H1 (cell line): ENCODE results near the gene NFX1. TPM values are rescaled to one million over a fixed set of nuclear protein-coding genes. Genes with fewer than 3 reads are reported as not detected.

ENCODE experiments used
- CTCF ChIA-PET: fragments of 300-600 bp; sonication (Branson Sonifier 250); formaldehyde crosslinking; loops from one replicate; lab custom pipeline; 2021; ENCODE audit not compliant: partially characterized antibody; lab: Charles Lee
- POLR2A ChIA-PET: fragments of 300-600 bp; sonication (Branson Sonifier 250); formaldehyde crosslinking; loops from one replicate; lab custom pipeline; 2021; ENCODE audit warnings: inconsistent platforms; ENCODE audit not compliant: partially characterized antibody; lab: Charles Lee
- DNase-seq, 2 experiments: peaks; one replicate each; pipeline versions ENCODE4 v3.0.0 to v3.0.0-alpha.2; 2010 to 2022; ENCODE audit warnings: low spot score in 2 of 2, low read depth in 1 of 2, mixed read lengths in 1 of 2
- FAIRE-seq: peaks from 2 replicates; lab custom pipeline; 2011; peaks lifted over from hg19 to GRCh38; lab: Jason Lieb, UNC
- H2AFZ ChIP-seq: 2 replicates; pipeline ENCODE4 v1.8.1; 2012; ENCODE audit warnings: low read length, inconsistent platforms
- H2AK5ac ChIP-seq: 2 replicates; pipeline ENCODE4 v1.6.1; 2013; ENCODE audit warnings: low read depth, low read length
- H2BK120ac ChIP-seq: replicated peaks from 2 replicates; pipeline ENCODE3; 2013; ENCODE audit warnings: low read depth, low read length, inconsistent platforms
- H2BK12ac ChIP-seq: 2 replicates; pipeline ENCODE4 v1.6.1; 2013; ENCODE audit warnings: low read depth, low read length
- H2BK15ac ChIP-seq: 2 replicates; pipeline ENCODE4 v1.6.1; 2013; ENCODE audit warnings: low read length
- H2BK20ac ChIP-seq: 2 replicates; pipeline ENCODE4 v1.6.1; 2013; ENCODE audit warnings: low read length
- H2BK5ac ChIP-seq: 2 replicates; pipeline ENCODE4 v1.6.1; 2013; ENCODE audit warnings: low read depth, low read length
- H3K14ac ChIP-seq: 2 replicates; pipeline ENCODE4 v1.6.1; 2013; ENCODE audit warnings: inconsistent platforms; ENCODE audit not compliant: insufficient read length
- H3K18ac ChIP-seq: 2 replicates; pipeline ENCODE4 v1.6.1; 2013; ENCODE audit warnings: low read length; ENCODE audit errors: extremely low read depth
- H3K23ac ChIP-seq: 2 replicates; pipeline ENCODE4 v1.6.1; 2013; ENCODE audit warnings: inconsistent platforms; ENCODE audit not compliant: insufficient read length
- H3K23me2 ChIP-seq: 2 replicates; pipeline ENCODE4 v1.6.1; 2013; ENCODE audit warnings: low read depth, low read length
- H3K27ac ChIP-seq: 2 replicates; pipeline ENCODE4 v1.6.1; 2011; ENCODE audit warnings: low read depth, low read length, inconsistent platforms
- H3K27me3 ChIP-seq, 4 experiments: replicated peaks in 1 of 4; 1 replicate in 1 of 4; 2 replicates in 3 of 4; pipeline versions ENCODE4 v1.6.1 to v1.8.1; 2011 to 2013; ENCODE audit warnings: low read length in 3 of 4, mild to moderate bottlenecking in 3 of 4, inconsistent platforms in 2 of 4, mixed read lengths in 2 of 4, moderate library complexity in 1 of 4; ENCODE audit not compliant: control insufficient read depth in 3 of 4, insufficient read depth in 3 of 4; ENCODE audit errors: extremely low read depth in 1 of 4
- H3K36me3 ChIP-seq, 4 experiments: 2 replicates each; pipeline versions ENCODE4 v1.6.1 to v1.8.1; 2011 to 2013; ENCODE audit warnings: mild to moderate bottlenecking in 4 of 4, low read length in 3 of 4, moderate library complexity in 2 of 4, control low read depth in 1 of 4, inconsistent platforms in 1 of 4; ENCODE audit not compliant: insufficient read depth in 4 of 4, control insufficient read depth in 2 of 4
- H3K4ac ChIP-seq: replicated peaks from 2 replicates; pipeline ENCODE3; 2013; ENCODE audit warnings: low read length, low read depth, mixed read lengths, inconsistent platforms; ENCODE audit not compliant: insufficient read length
- H3K4me1 ChIP-seq, 4 experiments: replicated peaks in 1 of 4; 1 replicate in 1 of 4; 2 replicates in 3 of 4; pipeline versions ENCODE4 v1.6.1 to v1.8.1; 2011 to 2013; ENCODE audit warnings: low read length in 3 of 4, inconsistent platforms in 2 of 4, mixed read lengths in 1 of 4; ENCODE audit not compliant: insufficient read depth in 4 of 4, control insufficient read depth in 3 of 4
- H3K4me2 ChIP-seq, 2 experiments: 2 replicates each; pipeline versions ENCODE4 v1.6.1 to v1.8.1; 2011 to 2013; ENCODE audit warnings: low read depth in 2 of 2, low read length in 2 of 2, control low read depth in 1 of 2, inconsistent platforms in 1 of 2, mild to moderate bottlenecking in 1 of 2; ENCODE audit not compliant: insufficient read depth in 1 of 2
- H3K4me3 ChIP-seq, 4 experiments: fragments of 200-600, 300-600 bp in 1 of 4; sonication (generic), shearing (Covaris generic), sonication (Bioruptor Twin) in 1 of 4; 2 replicates each; pipeline versions ENCODE4 v1.5.1 to v1.8.1; 2011 to 2016; ENCODE audit warnings: low read length in 4 of 4, low read depth in 3 of 4, control low read depth in 2 of 4, inconsistent platforms in 2 of 4, mild to moderate bottlenecking in 2 of 4, mixed read lengths in 1 of 4, moderate library complexity in 1 of 4; ENCODE audit not compliant: insufficient read depth in 2 of 4; ENCODE audit errors: extremely low read depth in 1 of 4
- H3K56ac ChIP-seq: replicated peaks from 2 replicates; pipeline ENCODE3; 2013; ENCODE audit warnings: low read depth, mild to moderate bottlenecking, mixed read lengths, low read length, inconsistent platforms; ENCODE audit not compliant: insufficient read length
- H3K79me1 ChIP-seq: 2 replicates; pipeline ENCODE4 v1.6.1; 2013; ENCODE audit warnings: low read depth, low read length, control low read depth
- H3K79me2 ChIP-seq, 2 experiments: 2 replicates each; pipeline versions ENCODE4 v1.6.1 to v1.8.1; 2012 to 2013; ENCODE audit warnings: low read length in 2 of 2, mild to moderate bottlenecking in 2 of 2, inconsistent platforms in 1 of 2; ENCODE audit not compliant: insufficient read depth in 2 of 2, control insufficient read depth in 1 of 2
- H3K9ac ChIP-seq, 4 experiments: replicated peaks in 1 of 4; 1 replicate in 1 of 4; 2 replicates in 3 of 4; pipeline versions ENCODE4 v1.6.1 to v1.8.1; 2011 to 2013; ENCODE audit warnings: low read depth in 3 of 4, low read length in 3 of 4, control low read depth in 2 of 4, mild to moderate bottlenecking in 2 of 4, moderate library complexity in 2 of 4, inconsistent platforms in 1 of 4; ENCODE audit errors: extremely low read depth in 1 of 4
- H3K9me3 ChIP-seq, 2 experiments: 2 replicates each; pipeline versions ENCODE4 v1.6.1 to v1.8.1; 2012 to 2013; ENCODE audit warnings: mild to moderate bottlenecking in 2 of 2, moderate library complexity in 2 of 2, control low read depth in 1 of 2, inconsistent platforms in 1 of 2, low read depth in 1 of 2, low read length in 1 of 2, mixed read lengths in 1 of 2; ENCODE audit not compliant: insufficient read depth in 2 of 2
- H4K20me1 ChIP-seq, 2 experiments: replicated peaks in 1 of 2; 2 replicates each; pipeline versions ENCODE3 to v1.8.1; 2011 to 2013; ENCODE audit warnings: inconsistent platforms in 2 of 2, low read length in 2 of 2, mild to moderate bottlenecking in 1 of 2; ENCODE audit not compliant: insufficient read depth in 2 of 2, control insufficient read depth in 1 of 2
- H4K5ac ChIP-seq: 2 replicates; pipeline ENCODE4 v1.6.1; 2013; ENCODE audit warnings: low read length, low read depth, mixed read lengths, inconsistent platforms; ENCODE audit not compliant: insufficient read length
- H4K8ac ChIP-seq: 2 replicates; pipeline ENCODE4 v1.8.0; 2013; ENCODE audit warnings: mild to moderate bottlenecking, moderate library complexity, low read length, inconsistent platforms; ENCODE audit not compliant: insufficient read depth; ENCODE audit errors: extremely low read depth
- H4K91ac ChIP-seq: replicated peaks from 2 replicates; pipeline ENCODE3; 2013; ENCODE audit warnings: low read length, mixed read lengths, inconsistent platforms; ENCODE audit not compliant: insufficient read length
- BRCA1 ChIP-seq: IDR thresholded peaks from 2 replicates; pipeline ENCODE4 v1.6.1; 2012; ENCODE audit warnings: low read depth, low read length, improper control_type of control experiment
- CBX8 ChIP-seq: fragments of 300-800, 300-1000 bp; sonication (generic); IDR thresholded peaks from 2 replicates; pipeline ENCODE4 v1.7.1; 2016; ENCODE audit warnings: low read depth, low read length, borderline replicate concordance
- CTBP2 ChIP-seq: IDR thresholded peaks from 2 replicates; pipeline ENCODE4 v1.7.0; 2011; ENCODE audit warnings: borderline replicate concordance, mild to moderate bottlenecking, moderate library complexity, mixed read lengths, low read length; ENCODE audit not compliant: insufficient read depth, insufficient read length
- EP300 ChIP-seq, 2 experiments: IDR thresholded peaks; 1 replicate in 1 of 2; 2 replicates in 1 of 2; pipeline ENCODE4 v1.6.1; 2011 to 2012; ENCODE audit warnings: low read depth in 2 of 2, low read length in 2 of 2, mild to moderate bottlenecking in 2 of 2, borderline replicate concordance in 1 of 2, inconsistent platforms in 1 of 2, moderate library complexity in 1 of 2
- GABPA ChIP-seq: IDR thresholded peaks from 2 replicates; pipeline ENCODE4 v1.6.1; 2011; ENCODE audit warnings: mild to moderate bottlenecking, low read length, moderate library complexity, borderline replicate concordance; ENCODE audit not compliant: insufficient read depth
- NANOG ChIP-seq: IDR thresholded peaks from 2 replicates; pipeline ENCODE4 v1.6.1; 2011; ENCODE audit warnings: low read length, low read depth, mild to moderate bottlenecking, inconsistent platforms; ENCODE audit not compliant: insufficient read depth, poor library complexity, severe bottlenecking
- RFX5 ChIP-seq: IDR thresholded peaks from 2 replicates; pipeline ENCODE4 v1.6.1; 2011; ENCODE audit warnings: low read depth, low read length, improper control_type of control experiment, borderline replicate concordance
- RXRA ChIP-seq: IDR thresholded peaks from 2 replicates; pipeline ENCODE4 v1.6.1; 2011; ENCODE audit warnings: low read depth, mild to moderate bottlenecking, low read length, moderate library complexity; ENCODE audit not compliant: insufficient read depth
- SIN3A ChIP-seq, 2 experiments: IDR thresholded peaks in 1 of 2; conservative IDR thresholded peaks in 1 of 2; 2 replicates each; pipeline ENCODE4 v1.6.1; 2011 to 2012; ENCODE audit warnings: low read length in 2 of 2, improper control_type of control experiment in 1 of 2, low read depth in 1 of 2, mild to moderate bottlenecking in 1 of 2
- SRF ChIP-seq: IDR thresholded peaks from 2 replicates; pipeline ENCODE4 v1.6.1; 2011; ENCODE audit warnings: mild to moderate bottlenecking, low read depth, low read length, moderate library complexity
- WGBS, 2 experiments: shearing (Covaris generic) in 1 of 2; methylation state at CpG; one replicate each; pipeline versions ENCODE4 v1.1.6 to v1.1.7; 2013 to 2015; ENCODE audit warnings: low lambda C conversion rate in 2 of 2, mixed read lengths in 2 of 2, inconsistent platforms in 1 of 2, low coverage in 1 of 2, missing lambda C conversion rate in 1 of 2; ENCODE audit not compliant: insufficient replicate concordance in 2 of 2, insufficient coverage in 1 of 2, insufficient read length in 1 of 2; ENCODE audit errors: extremely low coverage in 1 of 2, missing lambda C conversion rate in 1 of 2; 5-methylcytosine and 5-hydroxymethylcytosine counted together
- polyA plus RNA-seq, 7 experiments: library from polyadenylated mRNA; depleted of rRNA in 3 of 7; stranded (reverse) in 5 of 7; unstranded in 2 of 7; fragments of >200 nt in 5 of 7; fragments of 200-250 nt in 2 of 7; gene quantifications; 1 replicate in 5 of 7; 2 replicates in 1 of 7; 4 replicates in 1 of 7; pipeline versions ENCODE4 v1.2.1 to v1.2.3, GENCODE V29; 2011 to 2013; ENCODE audit warnings: missing spikeins in 2 of 7, mixed read lengths in 2 of 7
- total RNA-seq: library from RNA; stranded (reverse); fragmentation: NEBNext Ultra II Directional; extraction: Animal tissue kit (Norgen Biotek cat#: 25700); gene quantifications from 2 replicates; pipeline ENCODE4 v1.2.1, GENCODE V29; 2021
- TF ChIP-seq, protein P1 (sequence below): IDR thresholded peaks from 2 replicates; pipeline ENCODE4 v1.6.1; 2012; ENCODE audit warnings: inconsistent platforms

NFX1 gene
- total and polyA plus RNA-seq, 2 of the 8 experiments (the other 6 are each of a cell fraction or from before 2014, with no cell fraction given), result 19.4 to 28.4 TPM

GRCh38 chr9:33249087-33249658 lies 41.1 kb upstream of the NFX1 start:
- Histone ChIP-seq H3K79me2 (no peaks in the 10 kb centered on the region), H2BK20ac (no peak overlapping the region)
- FAIRE-seq, result no peak
- no peak for TF ChIP-seq CTBP2
- TF ChIP-seq RXRA, result no peak
- TF ChIP-seq BRCA1, result no peak
- TF ChIP-seq, protein P1, sequence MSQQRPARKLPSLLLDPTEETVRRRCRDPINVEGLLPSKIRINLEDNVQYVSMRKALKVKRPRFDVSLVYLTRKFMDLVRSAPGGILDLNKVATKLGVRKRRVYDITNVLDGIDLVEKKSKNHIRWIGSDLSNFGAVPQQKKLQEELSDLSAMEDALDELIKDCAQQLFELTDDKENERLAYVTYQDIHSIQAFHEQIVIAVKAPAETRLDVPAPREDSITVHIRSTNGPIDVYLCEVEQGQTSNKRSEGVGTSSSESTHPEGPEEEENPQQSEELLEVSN, result no peak
- no peak for TF ChIP-seq SRF
- no peak for TF ChIP-seq RFX5
- TF ChIP-seq NANOG, result no peak
- TF ChIP-seq CBX8, result no peak
- TF ChIP-seq SIN3A (conservative IDR thresholded peaks at IDR 0.05 in 1 of 2, IDR thresholded peaks at IDR 0.05 in 1 of 2; ENCODE audit: low read depth in 1 of 2, low read length in 2 of 2), result no peak
- no peak for TF ChIP-seq EP300 (IDR thresholded peaks at IDR 0.05; ENCODE audit: borderline replicate concordance in 1 of 2, low read depth in 2 of 2, low read length in 2 of 2)
- no peak for TF ChIP-seq GABPA

More at GRCh38 chr9:33249087-33249658, 41.1 kb upstream of the NFX1 start:
- WGBS, 2 experiments, result 80% methylated on average over 6 of the region's 6 CpGs; no CpG with 5 or more reads in 1 of the 2 experiments
- Histone ChIP-seq H3K27ac (no peak overlapping the region), H3K23me2 (no peaks in the 10 kb centered on the region; the same call in 1 of the 2 replicates), H2AK5ac (no peak overlapping the region), H2BK120ac (no peak overlapping the region), H3K4ac (no peak overlapping the region), H3K4me1 (no peaks in the 10 kb centered on the region), H2BK15ac (no peak overlapping the region), H3K79me1 (no peaks in the 10 kb centered on the region), H4K5ac (no peak overlapping the region), H4K91ac (no peak overlapping the region), H3K9ac (no peak overlapping the region), H4K20me1 (peaks cover 0 to 2% of the 10 kb centered on the region in 2 experiments), H3K4me3 (no peak overlapping the region), H4K8ac (no peak overlapping the region), H2AFZ (no peak overlapping the region), H3K4me2 (no peak overlapping the region), H3K18ac (no peak overlapping the region), H3K23ac (no peak overlapping the region), H3K9me3 (no peaks in the 10 kb centered on the region), H2BK12ac (no peak overlapping the region), H2BK5ac (no peak overlapping the region), H3K14ac (no peak overlapping the region), H3K27me3 (no peaks in the 10 kb centered on the region), H3K56ac (no peak overlapping the region), H3K36me3 (peaks cover 5 to 14% (median 11%) of the 10 kb centered on the region in 4 experiments)
- ChIA-PET CTCF (interaction anchor here (0.9 to 2.7 kb wide), 5 partner anchors 9 to 23 kb away, joined by 3 to 13 read pairs (median 3); partner anchors contain the start of gene SPINK4), POLR2A (interaction anchor here (0.8 to 2.2 kb wide), 4 partner anchors 9 to 206 kb away, joined by 3 to 10 read pairs (median 4); partner anchors contain the start of genes NFX1 and SPINK4)
- DNase-seq, result no peak
